Transverse colon (tissue), 4 donors: Measurements from ENCODE around the gene ATP1B1. TPM values are rescaled to one million over a fixed set of nuclear protein-coding genes. Genes with fewer than 3 reads are reported as not detected.
"Not testable (repeated sequence)": the region's sequence is repeated elsewhere in the genome, so short reads cannot be mapped to it uniquely, and the experiment has no call there.

ENCODE experiments used
- DNase-seq: peaks from one replicate; pipeline ENCODE4 v3.0.0-alpha.2; 2019
- H3K27ac ChIP-seq, 4 donors: fragments of 200-600 bp; sonication (generic); 2 replicates each; pipeline ENCODE4 v1.5.1; 2016 to 2018; ENCODE audit warnings: inconsistent platforms in 4 of 4
- H3K27me3 ChIP-seq: fragments of 200-600 bp; sonication (generic); 2 replicates; pipeline ENCODE4 v1.5.1; 2017; ENCODE audit warnings: inconsistent platforms
- H3K36me3 ChIP-seq, 4 donors: fragments of 200-600 bp; sonication (generic); 2 replicates each; pipeline ENCODE4 v1.5.1; 2017 to 2019; ENCODE audit warnings: inconsistent platforms in 4 of 4
- H3K4me1 ChIP-seq, 4 donors: fragments of 200-600 bp; sonication (generic); 2 replicates each; pipeline ENCODE4 v1.5.1; 2017 to 2020; ENCODE audit warnings: inconsistent platforms in 4 of 4
- H3K4me3 ChIP-seq, 4 donors: fragments of 200-600 bp; sonication (generic); 1 replicate in 1 of 4; 2 replicates in 3 of 4; pipeline versions ENCODE4 v1.5.1 to v1.6.1; 2017 to 2019; ENCODE audit warnings: inconsistent platforms in 4 of 4
- H3K9me3 ChIP-seq, 2 donors: fragments of 200-600 bp; sonication (generic); 2 replicates each; pipeline ENCODE4 v1.5.1; 2017 to 2019; ENCODE audit warnings: inconsistent platforms in 2 of 2
- CTCF ChIP-seq, 5 experiments: fragments of 200-600 bp in 3 of 5; fragments of 450-650 bp in 2 of 5; sonication (generic) in 3 of 5; IDR thresholded peaks; 1 replicate in 2 of 5; 2 replicates in 3 of 5; pipeline ENCODE4 v1.5.1; 2016 to 2017; ENCODE audit warnings: antibody characterized with exemption in 5 of 5, inconsistent platforms in 3 of 5, mild to moderate bottlenecking in 2 of 5, moderate library complexity in 1 of 5
- EP300 ChIP-seq: sonication (generic); formaldehyde crosslinking; IDR thresholded peaks from one replicate; pipeline ENCODE4 v1.6.1; 2017; ENCODE audit warnings: antibody characterized with exemption, low read depth
- POLR2A ChIP-seq: fragments of 450-650 bp; IDR thresholded peaks from one replicate; pipeline ENCODE4 v1.6.1; 2016; ENCODE audit warnings: antibody characterized with exemption, mild to moderate bottlenecking, moderate library complexity
- POLR2AphosphoS5 ChIP-seq, 3 donors: sonication (generic); formaldehyde crosslinking; IDR thresholded peaks; one replicate each; pipeline ENCODE4 v1.6.1; 2016; ENCODE audit warnings: antibody characterized with exemption in 3 of 3
- WGBS, 2 donors: methylation state at CpG; one replicate each; pipeline ENCODE4 v1.1.5; 2018; ENCODE audit warnings: low coverage in 1 of 2; 5-methylcytosine and 5-hydroxymethylcytosine counted together
- in situ Hi-C, 4 donors: fragments of 200-750 bp; cut with MboI; loops; one replicate each; pipeline versions ENCODE4 v1.15.0 to v1.15.1; 2017; ENCODE audit warnings: low sequenced_read_pairs in 3 of 4, low pct_ligation_motif_present in 1 of 4, low pct_unique_long_range_greater_than_20kb in 1 of 4
- intact Hi-C: fragments of 100-400 bp; cut with DNase I; formaldehyde crosslinking; loops from one replicate; pipeline ENCODE4 v1.15.1; 2023; ENCODE audit warnings: low total_unique reads
- total RNA-seq, 4 donors: library from RNA; depleted of rRNA; stranded (reverse); fragments of >200 nt; gene quantifications; one replicate each; pipeline ENCODE4 v1.1.0, GENCODE V29; 2016

Gene ATP1B1
- total RNA-seq, 4 donors from 2014 or later, result 82.8 to 493 (median 375) TPM

DNA sequence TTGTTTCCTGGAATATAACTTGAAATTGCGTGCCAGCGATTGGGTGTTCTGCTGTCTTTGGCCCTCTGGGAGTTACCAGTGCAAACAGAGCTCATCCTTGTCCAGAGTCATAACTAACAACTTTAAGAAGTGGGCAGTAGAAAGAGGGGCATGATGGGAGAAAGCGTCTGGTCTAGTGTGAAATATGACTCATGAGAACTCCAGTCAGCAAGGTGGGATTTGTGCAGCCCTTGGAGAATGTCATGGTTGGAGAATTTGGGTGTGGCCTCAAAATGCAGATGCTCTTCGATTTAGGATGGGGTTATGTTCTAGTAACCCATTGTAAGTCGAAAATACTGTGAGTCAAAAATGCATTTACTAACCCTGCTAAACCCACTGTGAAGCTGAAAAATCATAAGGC lies 12.9 kb downstream of the ATP1B1 start:
- H3K36me3 ChIP-seq, result peaks cover 0 to 9% (median 0%) of the 10 kb centered on the region in 4 donors
- peaks cover 21 to 89% (median 57%) of the 10 kb centered on the region in 4 donors for H3K4me1 ChIP-seq
- intact Hi-C loops, result no loop called here
- WGBS, 2 donors, result 24 to 51% methylated on average over 4 to 5 of the region's 5 CpGs
- no peaks in the 10 kb centered on the region for H3K27me3 ChIP-seq
- TF ChIP-seq POLR2A, result no peak
- no peak for TF ChIP-seq POLR2AphosphoS5 (IDR thresholded peaks at IDR 0.05)
- TF ChIP-seq EP300, result no peak
- TF ChIP-seq CTCF (IDR thresholded peaks at IDR 0.05), result no peak
- no peaks in the 10 kb centered on the region for H3K9me3 ChIP-seq
- peak overlapping the region; percentile 21 to 98 (median 67) for H3K27ac ChIP-seq
- no peak overlapping the region for H3K4me3 ChIP-seq
- DNase-seq, result no peak
- in situ Hi-C loops, result loop anchor here in 2 of 4 donors (25.0 kb wide), 3 partner anchors 218 to 657 kb away; no protein-coding TSS in a partner anchor

DNA sequence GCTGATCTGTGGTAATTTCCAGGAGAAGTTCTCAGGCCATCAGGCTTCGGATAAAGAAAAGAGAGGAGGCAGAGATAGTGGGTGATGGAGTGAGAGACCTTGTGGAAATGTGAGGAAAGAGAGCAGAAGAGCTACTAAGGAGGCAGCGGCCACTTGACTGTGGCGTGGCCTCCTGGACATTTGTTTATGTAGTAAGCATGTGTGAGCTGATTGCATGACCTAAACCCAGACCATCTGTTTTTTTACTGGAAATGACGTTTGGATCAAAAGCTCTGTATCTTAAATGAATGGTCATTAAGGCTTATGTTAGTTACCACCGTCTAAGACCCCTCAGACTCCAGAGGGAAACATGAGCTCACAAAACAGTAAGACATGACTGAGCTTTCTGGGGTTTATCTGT lies 13.6 kb downstream of the ATP1B1 start:
- WGBS, 2 donors, result 53 to 66% methylated on average over 3 to 5 of the region's 5 CpGs
- Histone ChIP-seq H3K9me3 (no peaks in the 10 kb centered on the region), H3K4me1 (peaks cover 21 to 85% (median 54%) of the 10 kb centered on the region in 4 donors), H3K27me3 (no peaks in the 10 kb centered on the region), H3K4me3 (no peak overlapping the region), H3K27ac (peak overlapping the region; percentile 21 to 98 (median 67)), H3K36me3 (peaks cover 0 to 11% (median 2%) of the 10 kb centered on the region in 4 donors)
- in situ Hi-C loops (loop anchor here in 2 of 4 donors (25.0 kb wide), 3 partner anchors 217 to 658 kb away; no protein-coding TSS in a partner anchor), intact Hi-C loops (no loop called here)
- no peak for TF ChIP-seq POLR2AphosphoS5 (IDR thresholded peaks at IDR 0.05)
- TF ChIP-seq CTCF (IDR thresholded peaks at IDR 0.05), result no peak
- no peak for TF ChIP-seq POLR2A
- TF ChIP-seq EP300, result no peak
- DNase-seq, result no peak

GRCh38 chr1:169121146-169121923 lies 14.8 kb downstream of the ATP1B1 start:
- no peaks in the 10 kb centered on the region for H3K9me3 ChIP-seq
- peaks cover 15 to 72% (median 41%) of the 10 kb centered on the region in 4 donors for H3K4me1 ChIP-seq
- H3K27me3 ChIP-seq, result no peaks in the 10 kb centered on the region
- H3K4me3 ChIP-seq, result no peak overlapping the region
- peak overlapping the region; percentile 3 to 27 (median 16) for H3K27ac ChIP-seq
- peaks cover 0 to 23% (median 7%) of the 10 kb centered on the region in 4 donors for H3K36me3 ChIP-seq
- in situ Hi-C loops, result loop anchor here in 2 of 4 donors (25.0 kb wide), 3 partner anchors 216 to 659 kb away; no protein-coding TSS in a partner anchor
- no peak for DNase-seq
- no peak for TF ChIP-seq POLR2AphosphoS5 (IDR thresholded peaks at IDR 0.05)
- WGBS, 2 donors, result 81 to 93% methylated on average over 3 to 6 of the region's 6 CpGs
- intact Hi-C loops, result no loop called here

DNA sequence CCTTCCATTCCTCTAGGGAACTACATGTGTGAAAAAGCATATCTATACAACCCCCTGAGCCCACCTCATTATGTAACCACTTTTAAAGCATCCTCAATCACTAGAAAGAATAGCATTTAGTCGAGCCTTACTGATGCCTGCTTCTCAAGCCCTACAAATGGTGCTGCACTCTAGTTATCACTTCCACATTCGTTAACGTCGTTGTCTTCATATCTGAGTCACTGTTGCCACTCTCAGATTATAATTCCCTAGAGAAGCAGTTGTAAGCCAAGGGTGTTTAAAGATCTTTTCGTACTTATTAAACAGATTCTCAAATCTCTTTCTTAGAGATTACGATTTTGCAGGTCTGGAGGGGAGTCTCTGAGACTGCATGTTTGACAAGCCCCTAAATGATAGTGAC lies 16.5 kb downstream of the ATP1B1 start:
- peak overlapping the region in 1 of 4 donors; percentile 2 for H3K27ac ChIP-seq
- in situ Hi-C loops, result loop anchor here in 2 of 4 donors (25.0 kb wide), 3 partner anchors 214 to 661 kb away; no protein-coding TSS in a partner anchor

DNA sequence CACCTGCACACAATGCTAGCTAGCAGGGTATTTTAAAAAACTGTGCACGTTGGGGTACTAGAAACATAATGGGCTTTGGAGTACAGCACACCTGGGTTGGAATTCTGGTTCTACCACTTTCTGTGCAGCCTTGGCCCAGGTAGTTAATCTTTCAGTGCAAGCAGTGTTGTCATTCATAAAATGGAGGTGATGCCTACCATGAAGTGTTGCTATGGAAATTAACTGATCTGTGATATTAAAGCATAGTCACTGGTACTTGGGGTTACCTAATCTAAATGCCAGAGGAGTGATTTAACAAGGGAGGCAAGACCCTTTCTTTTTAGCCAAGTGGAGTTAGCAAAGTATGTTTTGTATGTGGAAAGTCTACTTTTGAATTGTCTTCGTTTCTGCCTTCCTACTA lies 18.0 kb downstream of the ATP1B1 start:
- intact Hi-C loops (no loop called here), in situ Hi-C loops (loop anchor here in 2 of 4 donors (25.0 kb wide), 3 partner anchors 213 to 662 kb away; no protein-coding TSS in a partner anchor)
- Histone ChIP-seq H3K36me3 (peaks cover 0 to 43% (median 19%) of the 10 kb centered on the region in 4 donors), H3K27ac (no peak overlapping the region), H3K4me1 (peaks cover 4 to 41% (median 18%) of the 10 kb centered on the region in 4 donors), H3K27me3 (no peaks in the 10 kb centered on the region), H3K4me3 (no peak overlapping the region), H3K9me3 (no peaks in the 10 kb centered on the region)
- DNase-seq, result no peak
- TF ChIP-seq CTCF (IDR thresholded peaks at IDR 0.05) (no peak), POLR2A (no peak), POLR2AphosphoS5 (IDR thresholded peaks at IDR 0.05) (no peak), EP300 (no peak)
- 36 to 44% methylated on average over 2 of the region's 2 CpGs for whole genome bisulfite sequencing, 2 donors

More for the DNA sequence above, 16.5 kb downstream of the ATP1B1 start:
- 45 to 56% methylated on average over 6 of the region's 6 CpGs for WGBS, 2 donors
- Histone ChIP-seq H3K27me3 (no peaks in the 10 kb centered on the region), H3K9me3 (no peaks in the 10 kb centered on the region), H3K4me1 (peaks cover 4 to 56% (median 27%) of the 10 kb centered on the region in 4 donors), H3K4me3 (no peak overlapping the region), H3K36me3 (peaks cover 0 to 37% (median 15%) of the 10 kb centered on the region in 4 donors)
- intact Hi-C loops, result no loop called here
- TF ChIP-seq EP300 (no peak), POLR2A (no peak)
- DNase-seq, result no peak

GRCh38 chr1:169125597-169125996 lies 19.1 kb downstream of the ATP1B1 start:
- H3K27me3 ChIP-seq, intact Hi-C loops, H3K9me3 ChIP-seq, DNase-seq, H3K4me3 ChIP-seq: not testable (repeated sequence)
- Histone ChIP-seq H3K27ac (peak overlapping the region in 1 of 4 donors; percentile 23), H3K4me1 (peaks cover 4 to 30% (median 12%) of the 10 kb centered on the region in 4 donors), H3K36me3 (peaks cover 0 to 49% (median 19%) of the 10 kb centered on the region in 4 donors)
- in situ Hi-C loops, result loop anchor here in 1 of 4 donors (25.0 kb wide), 1 partner anchor 513 kb away; no protein-coding TSS in a partner anchor
- WGBS, 2 donors, result 89 to 92% methylated on average over 2 to 6 of the region's 6 CpGs
